GM23338 (cell line): ENCODE measurements around the gene C10orf71. TPM values are rescaled to one million over a fixed set of nuclear protein-coding genes. Genes with fewer than 3 reads are reported as not detected.

Experiments
- ATAC-seq: fragments of 200-7000 bp; cut with Tn5 transposase; 3 replicates; pipeline ENCODE4 v1.9.1; 2020
- DNase-seq: peaks from one replicate; pipeline ENCODE4 v3.0.0-alpha.2; 2015; ENCODE audit warnings: low spot score
- H2AFZ ChIP-seq: fragments of 200-600 bp; sonication (generic); 2 replicates; pipeline ENCODE4 v1.8.0; 2016; ENCODE audit warnings: antibody characterized with exemption, mild to moderate bottlenecking, moderate library complexity
- H3F3A ChIP-seq: fragments of 200-600 bp; sonication (generic); replicated peaks from 2 replicates; pipeline ENCODE4 v1.8.0; 2017; ENCODE audit warnings: antibody characterized with exemption, mixed run types, low read depth
- H3K27ac ChIP-seq: fragments of 200-600 bp; sonication (generic); 2 replicates; pipeline ENCODE4 v1.6.1; 2016; ENCODE audit warnings: low read depth
- H3K27me3 ChIP-seq: fragments of 200-600 bp; sonication (generic); 2 replicates; pipeline ENCODE4 v1.8.0; 2016; ENCODE audit warnings: mild to moderate bottlenecking, mixed run types, moderate library complexity; ENCODE audit not compliant: insufficient read depth
- H3K36me3 ChIP-seq: fragments of 200-600 bp; sonication (generic); 2 replicates; pipeline ENCODE4 v1.8.0; 2016; ENCODE audit warnings: mild to moderate bottlenecking; ENCODE audit not compliant: insufficient read depth
- H3K4me1 ChIP-seq: fragments of 200-600 bp; sonication (generic); 2 replicates; pipeline ENCODE4 v1.8.0; 2016; ENCODE audit warnings: mild to moderate bottlenecking, moderate library complexity; ENCODE audit not compliant: insufficient read depth
- H3K4me2 ChIP-seq: fragments of 200-600 bp; sonication (generic); 2 replicates; pipeline ENCODE4 v1.7.1; 2017; ENCODE audit warnings: mixed run types
- H3K4me3 ChIP-seq: fragments of 200-600 bp; sonication (generic); 2 replicates; pipeline ENCODE4 v1.6.1; 2016; ENCODE audit warnings: mixed run types
- H3K79me2 ChIP-seq: fragments of 200-600 bp; sonication (generic); replicated peaks from 2 replicates; pipeline ENCODE4 v1.8.0; 2017; ENCODE audit warnings: mild to moderate bottlenecking; ENCODE audit not compliant: insufficient read depth
- H3K9me2 ChIP-seq: fragments of 200-600 bp; sonication (generic); 2 replicates; pipeline ENCODE4 v1.8.0; 2017; ENCODE audit not compliant: insufficient read depth
- H4K20me1 ChIP-seq: fragments of 200-600 bp; sonication (generic); replicated peaks from 2 replicates; pipeline ENCODE4 v1.8.0; 2017; ENCODE audit warnings: mild to moderate bottlenecking; ENCODE audit not compliant: insufficient read depth
- H3K27ac Mint-ChIP-seq: 2 replicates; pipeline ENCODE4 v1.8.0; 2020; ENCODE audit warnings: inconsistent platforms, mild to moderate bottlenecking, moderate library complexity, mixed read lengths
- H3K27me3 Mint-ChIP-seq: 3 replicates; pipeline ENCODE4 v1.8.0; 2022; ENCODE audit warnings: low read depth, mild to moderate bottlenecking, moderate library complexity, mixed read lengths, inconsistent platforms; ENCODE audit not compliant: insufficient read depth, poor library complexity
- H3K36me3 Mint-ChIP-seq: 3 replicates; pipeline ENCODE4 v1.8.0; 2021; ENCODE audit warnings: low read depth, mild to moderate bottlenecking, inconsistent platforms, moderate library complexity, mixed read lengths
- H3K4me1 Mint-ChIP-seq: 3 replicates; pipeline ENCODE4 v1.8.0; 2020; ENCODE audit warnings: mild to moderate bottlenecking, inconsistent platforms, mixed read lengths
- H3K4me3 Mint-ChIP-seq: 3 replicates; pipeline ENCODE4 v1.8.0; 2021; ENCODE audit warnings: moderate library complexity, mild to moderate bottlenecking, inconsistent platforms, mixed read lengths
- H3K9me3 Mint-ChIP-seq: 3 replicates; pipeline ENCODE4 v1.8.0; 2020; ENCODE audit warnings: moderate library complexity, mild to moderate bottlenecking, inconsistent platforms, mixed read lengths
- CTCF ChIP-seq, 2 experiments: fragments of 200-600 bp in 1 of 2; sonication (generic) in 1 of 2; conservative IDR thresholded peaks; 2 replicates each; pipeline versions ENCODE4 v1.5.1 to v1.6.1; 2016 to 2017; ENCODE audit warnings: antibody characterized with exemption in 2 of 2, low read depth in 2 of 2, mild to moderate bottlenecking in 2 of 2, moderate library complexity in 1 of 2
- ETS1 ChIP-seq: IDR thresholded peaks from 2 replicates; pipeline ENCODE4 v1.6.1; 2016; ENCODE audit warnings: antibody characterized with exemption
- EZH2phosphoT487 ChIP-seq: fragments of 200-600 bp; sonication (generic); IDR thresholded peaks from one replicate; pipeline ENCODE4 v1.8.1; 2018; ENCODE audit warnings: antibody characterized with exemption; ENCODE audit not compliant: unreplicated experiment
- JUNB ChIP-seq: IDR thresholded peaks from one replicate; pipeline ENCODE4 v1.6.1; 2016; ENCODE audit warnings: antibody characterized with exemption; ENCODE audit not compliant: unreplicated experiment
- NANOG ChIP-seq: IDR thresholded peaks from 2 replicates; pipeline ENCODE4 v1.6.1; 2016; ENCODE audit warnings: antibody characterized with exemption, borderline replicate concordance
- POLR2AphosphoS5 ChIP-seq: IDR thresholded peaks from 2 replicates; pipeline ENCODE4 v1.6.1; 2016; ENCODE audit warnings: antibody characterized with exemption, low read depth
- REST ChIP-seq: IDR thresholded peaks from one replicate; pipeline ENCODE4 v1.6.1; 2018; ENCODE audit warnings: antibody characterized with exemption; ENCODE audit not compliant: unreplicated experiment
- STAT1 ChIP-seq: IDR thresholded peaks from one replicate; pipeline ENCODE4 v1.6.1; 2016; ENCODE audit warnings: antibody characterized with exemption; ENCODE audit not compliant: unreplicated experiment
- ZNF114 ChIP-seq: fragments of 250-450 bp; sonication (Bioruptor Pico); IDR thresholded peaks from 2 replicates; pipeline ENCODE4 v1.5.0; 2020; ENCODE audit warnings: mild to moderate bottlenecking, moderate library complexity
- ZNF331 ChIP-seq: fragments of 250-450 bp; sonication (Bioruptor Pico); IDR thresholded peaks from 2 replicates; pipeline ENCODE4 v1.5.0; 2020; ENCODE audit warnings: low read depth, mild to moderate bottlenecking, moderate library complexity
- polyA plus RNA-seq: library from polyadenylated mRNA; unstranded; fragments of >200 nt; fragmentation: Nextera tagmentation; extraction: Ambion mirVana; gene quantifications from 2 replicates; pipeline ENCODE4 v1.2.1, GENCODE V29; 2016
- total RNA-seq: library from RNA; depleted of rRNA; stranded (reverse); fragments of >200 nt; shearing (Covaris generic); gene quantifications from 2 replicates; pipeline ENCODE4 v1.2.3, GENCODE V29; 2014

The C10orf71 gene
- total and polyA plus RNA-seq, 2 experiments from 2014 or later, result not detected

- H3K4me2 ChIP-seq, result no peak overlapping the region
- H3K36me3 ChIP-seq, result no peaks in the 10 kb centered on the region
- H2AFZ ChIP-seq, result no peak overlapping the region; the same call in 1 of the 2 replicates
- no peaks in the 10 kb centered on the region for H3K9me2 ChIP-seq
- Mint-ChIP-seq H3K4me1 (peaks cover 2% of the 10 kb centered on the region), H3K4me3 (no peak overlapping the region), H3K27me3 (peaks cover 7% of the 10 kb centered on the region), H3K9me3 (no peaks in the 10 kb centered on the region), H3K36me3 (no peaks in the 10 kb centered on the region), H3K27ac (no peak overlapping the region; the same call in 1 of the 2 replicates)
- DNase-seq (no peak), ATAC-seq (no peak)
- no peaks in the 10 kb centered on the region for H3F3A ChIP-seq
- H3K27ac ChIP-seq, result no peak overlapping the region
- H3K4me1 ChIP-seq, result no peaks in the 10 kb centered on the region
- H3K27me3 ChIP-seq, result no peaks in the 10 kb centered on the region
- TF ChIP-seq STAT1 (no peak), ETS1 (no peak), CTCF (conservative IDR thresholded peaks at IDR 0.05; ENCODE audit: low read depth in 2 of 2) (no peak), ZNF114 (CRISPR knock-in tag) (no peak), EZH2phosphoT487 (no peak), REST (no peak), NANOG (no peak), JUNB (no peak), ZNF331 (CRISPR knock-in tag) (no peak), POLR2AphosphoS5 (no peak)
- H3K4me3 ChIP-seq, result no peak overlapping the region
- no peaks in the 10 kb centered on the region for H4K20me1 ChIP-seq
- H3K79me2 ChIP-seq, result no peaks in the 10 kb centered on the region
Observed at GRCh38 chr10:49322371-49323170, 23.6 kb downstream of the C10orf71 start.
